SK-N-SH (cell line): ENCODE measurements around the gene OTUB1.

Experiments
- CTCF ChIP-seq: fragments of 200-600 bp; sonication (generic); IDR thresholded peaks from 2 replicates; pipeline ENCODE4 v1.6.1; 2017; ENCODE audit warnings: antibody characterized with exemption, mild to moderate bottlenecking, moderate library complexity
- EZH2phosphoT487 ChIP-seq: fragments of 200-600 bp; sonication (generic); IDR thresholded peaks from 2 replicates; pipeline ENCODE4 v1.6.1; 2017; ENCODE audit warnings: low read depth, mixed run types, mild to moderate bottlenecking, antibody characterized with exemption, moderate library complexity, borderline replicate concordance
- GABPA ChIP-seq: IDR thresholded peaks from 2 replicates; pipeline ENCODE4 v1.4.0; 2012; ENCODE audit warnings: low read depth, mild to moderate bottlenecking
- POLR2AphosphoS5 ChIP-seq: IDR thresholded peaks from 2 replicates; pipeline ENCODE4 v1.6.1; 2012; ENCODE audit warnings: low read depth, low read length
- RAD21 ChIP-seq: IDR thresholded peaks from 2 replicates; pipeline ENCODE4 v1.6.1; 2012; ENCODE audit warnings: mild to moderate bottlenecking, low read length

- TF ChIP-seq POLR2AphosphoS5 (no peak), GABPA (no peak), CTCF (no peak), RAD21 (no peak), EZH2phosphoT487 (no peak)
These were observed 31.6 kb downstream of the OTUB1 start for GRCh38 chr11:64017945-64018224.
